HepG2 (cell line): ENCODE measurements around the gene MCAM. TPM values are rescaled to one million over a fixed set of nuclear protein-coding genes. Genes with fewer than 3 reads are reported as not detected.

Experiments
- CCDC6 ChIP-seq: sonication (generic); formaldehyde crosslinking; IDR thresholded peaks from 2 replicates; pipeline ENCODE4 v1.8.1; 2022; ENCODE audit warnings: mild to moderate bottlenecking, missing genetic modification reagents, moderate library complexity
- DMTF1 ChIP-seq: sonication (generic); formaldehyde crosslinking; IDR thresholded peaks from 2 replicates; pipeline ENCODE4 v1.4.0; 2020; ENCODE audit warnings: mild to moderate bottlenecking, missing genetic modification reagents
- MXI1 ChIP-seq: IDR thresholded peaks from 3 replicates; pipeline ENCODE4 v1.6.1; 2012; ENCODE audit warnings: low read depth, low read length, inconsistent platforms, borderline replicate concordance
- POLR2G ChIP-seq: fragments of 200-400 bp; formaldehyde crosslinking; IDR thresholded peaks from 2 replicates; pipeline ENCODE4 v1.6.1; 2018; ENCODE audit warnings: mild to moderate bottlenecking, low read depth, low read length, moderate library complexity
- PTBP1 ChIP-seq: fragments of 200-400 bp; formaldehyde crosslinking; IDR thresholded peaks from 2 replicates; pipeline ENCODE4 v1.6.1; 2018; ENCODE audit warnings: low read length, low read depth; ENCODE audit not compliant: poor library complexity, severe bottlenecking
- RBM22 ChIP-seq: fragments of 200-400 bp; formaldehyde crosslinking; optimal IDR thresholded peaks from 2 replicates; pipeline ENCODE3; 2017; ENCODE audit warnings: mild to moderate bottlenecking, low read length, moderate library complexity
- ZBTB25 ChIP-seq: IDR thresholded peaks from 2 replicates; pipeline ENCODE4 v1.6.1; 2018; ENCODE audit warnings: missing genetic modification reagents
- ZFX ChIP-seq: sonication (generic); formaldehyde crosslinking; IDR thresholded peaks from 2 replicates; pipeline ENCODE4 v1.4.0; 2020; ENCODE audit warnings: mild to moderate bottlenecking, low read depth, missing genetic modification reagents, moderate library complexity
- ZNF142 ChIP-seq: sonication (generic); formaldehyde crosslinking; IDR thresholded peaks from 2 replicates; pipeline ENCODE4 v1.4.0; 2020; ENCODE audit warnings: missing genetic modification reagents
- ZNF451 ChIP-seq: sonication (generic); formaldehyde crosslinking; IDR thresholded peaks from 2 replicates; pipeline ENCODE4 v1.5.0; 2020; ENCODE audit warnings: mild to moderate bottlenecking, missing genetic modification reagents
- ZNF605 ChIP-seq: sonication (generic); formaldehyde crosslinking; IDR thresholded peaks from 2 replicates; pipeline ENCODE4 v1.8.0; 2022; ENCODE audit warnings: mild to moderate bottlenecking, missing genetic modification reagents
- ZNF776 ChIP-seq: sonication (generic); formaldehyde crosslinking; IDR thresholded peaks from 2 replicates; pipeline ENCODE4 v1.4.0; 2020; ENCODE audit warnings: mild to moderate bottlenecking, missing genetic modification reagents
- ZSCAN9 ChIP-seq: IDR thresholded peaks from 2 replicates; pipeline ENCODE4 v1.6.1; 2016; ENCODE audit warnings: borderline replicate concordance
- polyA plus RNA-seq, 8 experiments: library from polyadenylated mRNA; depleted of rRNA in 3 of 8; stranded (reverse) in 7 of 8; unstranded in 1 of 8; fragments of >200 nt; fragmentation: Illumina TruSeq in 4 of 8; extraction: Trizol in 4 of 8; gene quantifications; 2 replicates each; pipeline versions ENCODE4 v1.2.1 to v1.2.3, GENCODE V29; 2011 to 2016; ENCODE audit warnings: low read depth in 4 of 8, missing spikeins in 1 of 8, mixed read lengths in 1 of 8; ENCODE audit not compliant: insufficient read depth in 1 of 8
- total RNA-seq, 5 experiments: library from RNA; depleted of rRNA; stranded (reverse); fragments of >200 nt; fragmentation: Illumina TruSeq; extraction: Trizol; gene quantifications; 2 replicates each; pipeline ENCODE4 v1.2.3, GENCODE V29; 2016; ENCODE audit warnings: low read depth in 1 of 5
- TF ChIP-seq, protein P1 (sequence below): IDR thresholded peaks from 2 replicates; pipeline ENCODE4 v1.6.1; 2016; ENCODE audit warnings: missing compliant biosample characterization, missing genetic modification reagents, borderline replicate concordance

MCAM gene
- total and polyA plus RNA-seq, 2 of the 13 experiments (the other 11 are each of a cell fraction or from before 2014, with no cell fraction given), result 12.1 to 15.2 TPM

DNA sequence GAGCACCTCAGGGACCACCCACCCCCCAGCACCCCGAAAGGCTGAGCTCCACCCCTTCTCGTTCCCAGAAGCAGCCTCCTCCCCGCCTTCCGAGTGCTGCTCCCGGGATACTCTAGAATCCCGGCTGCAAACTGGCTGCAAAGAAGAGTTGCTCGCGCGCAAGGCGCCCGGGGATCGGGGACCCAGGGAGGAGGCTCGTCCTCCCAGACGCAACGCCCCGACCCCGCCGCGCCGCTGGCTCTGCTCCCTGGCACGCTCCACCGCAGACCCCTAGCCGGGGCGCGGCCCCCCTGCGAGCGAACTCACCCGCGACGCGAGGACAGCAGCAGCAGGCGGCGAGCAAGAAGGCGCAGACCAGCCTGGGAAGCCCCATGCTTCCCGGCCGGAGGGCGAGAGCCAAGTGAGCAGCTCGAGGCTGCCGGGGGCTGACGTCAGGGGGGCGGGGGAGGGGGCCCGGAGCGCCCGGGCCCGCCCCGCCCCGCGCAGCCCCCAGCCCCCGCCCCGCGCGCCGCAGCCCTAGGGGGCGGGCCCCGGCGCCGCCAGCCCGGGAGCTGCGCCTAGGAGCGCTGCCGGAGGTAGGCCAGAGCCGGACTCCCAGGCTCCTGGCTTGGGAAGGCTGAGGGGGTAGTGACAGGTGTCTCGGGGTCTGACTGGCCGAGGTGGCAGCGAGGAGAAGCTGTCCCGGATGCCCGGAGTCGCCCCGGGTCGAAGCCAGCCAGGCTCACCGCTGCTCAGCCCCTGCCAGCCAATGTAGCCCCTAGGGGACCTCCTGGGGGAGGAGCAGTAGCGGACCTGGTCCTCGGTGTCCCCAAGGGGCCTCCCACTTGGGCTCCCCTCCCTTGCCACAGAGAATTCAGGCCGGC lies at the start of gene MCAM (continued):
- TF ChIP-seq ZNF142 (CRISPR knock-in tag), result no peak
- no peak for TF ChIP-seq ZSCAN9
- TF ChIP-seq ZNF605, result no peak
- TF ChIP-seq MXI1, result 0 out of 3 replicates have a peak, but pooled peaks have one; percentile 13
- no peak for TF ChIP-seq RBM22
- TF ChIP-seq CCDC6 (CRISPR knock-in tag), result 0 out of 2 replicates have a peak, but pooled peaks have one; percentile 40
- peak; percentile 34 for TF ChIP-seq PTBP1
- no peak for TF ChIP-seq DMTF1 (CRISPR knock-in tag)
- TF ChIP-seq, protein P1, sequence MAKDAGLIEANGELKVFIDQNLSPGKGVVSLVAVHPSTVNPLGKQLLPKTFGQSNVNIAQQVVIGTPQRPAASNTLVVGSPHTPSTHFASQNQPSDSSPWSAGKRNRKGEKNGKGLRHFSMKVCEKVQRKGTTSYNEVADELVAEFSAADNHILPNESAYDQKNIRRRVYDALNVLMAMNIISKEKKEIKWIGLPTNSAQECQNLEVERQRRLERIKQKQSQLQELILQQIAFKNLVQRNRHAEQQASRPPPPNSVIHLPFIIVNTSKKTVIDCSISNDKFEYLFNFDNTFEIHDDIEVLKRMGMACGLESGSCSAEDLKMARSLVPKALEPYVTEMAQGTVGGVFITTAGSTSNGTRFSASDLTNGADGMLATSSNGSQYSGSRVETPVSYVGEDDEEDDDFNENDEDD, result no peak
- peak; percentile 46; the same call in 1 of the 2 replicates for TF ChIP-seq POLR2G
- TF ChIP-seq ZFX (CRISPR knock-in tag), result peak; percentile 22; the same call in 1 of the 2 replicates
- 0 out of 2 replicates have a peak, but pooled peaks have one; percentile 10 for TF ChIP-seq ZNF451 (CRISPR knock-in tag)
- TF ChIP-seq ZBTB25, result no peak
- 0 out of 2 replicates have a peak, but pooled peaks have one; percentile 43 for TF ChIP-seq ZNF776 (CRISPR knock-in tag)
